ENCODE data around the gene COQ10B.
"Not testable (repeated sequence)": the region's sequence is repeated elsewhere in the genome, so short reads cannot be mapped to it uniquely, and the experiment has no call there.

Gene COQ10B

DNA sequence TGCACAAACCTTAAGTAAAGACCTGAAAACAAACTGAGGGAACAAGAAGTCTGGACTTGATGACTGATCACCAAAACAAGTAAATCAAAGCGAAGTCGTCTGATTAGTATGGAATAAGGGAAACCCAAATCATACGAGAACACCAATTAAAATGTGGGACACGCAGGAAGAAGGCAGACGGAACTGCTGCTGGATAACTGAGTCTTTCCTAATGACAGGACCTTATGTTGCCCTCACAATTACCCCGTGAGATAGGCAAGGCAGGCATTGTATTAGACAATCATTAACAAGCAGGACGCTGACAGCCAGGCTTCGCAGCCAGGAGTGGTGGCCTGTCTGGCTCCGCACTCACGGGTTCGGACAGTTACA lies 614 bp upstream of the COQ10B start:
- DNase-seq (ENCODE audit: low spot score): no peak

DNA sequence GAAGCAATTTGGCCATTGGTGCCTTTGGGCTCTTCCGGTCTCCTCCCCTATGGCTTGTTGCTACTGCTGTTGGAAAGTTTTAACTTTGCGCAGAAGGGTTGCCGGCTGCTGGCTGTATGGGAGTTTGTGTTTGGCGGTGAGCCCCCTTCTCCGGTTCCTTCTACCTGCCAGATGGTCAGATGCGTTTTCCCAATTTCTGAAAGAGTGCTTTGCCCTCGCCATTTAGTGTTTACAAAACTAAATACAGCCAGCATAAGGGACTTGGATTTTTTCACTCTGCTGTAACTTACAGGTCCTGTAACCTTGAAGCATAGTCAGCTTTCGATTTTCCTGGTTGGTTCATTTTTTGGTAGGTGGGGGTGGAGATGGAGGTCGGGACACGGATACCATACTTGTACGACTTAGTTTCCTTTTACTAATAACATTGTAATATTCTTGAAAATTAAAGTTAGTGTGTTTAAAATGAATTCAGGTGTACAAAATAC lies 604 bp downstream of the COQ10B start:
- DNase-seq (ENCODE audit: low spot score): peak; percentile 28

DNA sequence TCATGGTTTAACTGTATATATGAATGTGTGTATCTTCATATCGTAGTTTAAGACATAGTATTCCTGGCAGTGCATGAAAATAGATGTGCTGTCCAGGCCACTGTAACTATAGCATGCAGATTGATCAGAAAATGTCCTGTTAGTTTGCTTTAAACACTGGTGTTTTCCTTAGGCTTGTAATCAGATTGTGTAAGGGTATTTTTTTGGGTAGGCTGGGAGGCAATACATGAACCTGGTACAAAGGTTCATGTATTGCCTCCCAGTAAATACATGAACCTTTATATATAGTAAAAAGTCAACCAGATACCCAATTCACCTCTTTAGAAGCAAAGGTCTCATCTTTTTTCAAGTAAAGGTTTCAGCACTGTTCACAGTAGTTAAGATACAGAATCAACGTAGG lies 1.6 kb downstream of the COQ10B start:
- DNase-seq (ENCODE audit: low spot score): no peak

DNA sequence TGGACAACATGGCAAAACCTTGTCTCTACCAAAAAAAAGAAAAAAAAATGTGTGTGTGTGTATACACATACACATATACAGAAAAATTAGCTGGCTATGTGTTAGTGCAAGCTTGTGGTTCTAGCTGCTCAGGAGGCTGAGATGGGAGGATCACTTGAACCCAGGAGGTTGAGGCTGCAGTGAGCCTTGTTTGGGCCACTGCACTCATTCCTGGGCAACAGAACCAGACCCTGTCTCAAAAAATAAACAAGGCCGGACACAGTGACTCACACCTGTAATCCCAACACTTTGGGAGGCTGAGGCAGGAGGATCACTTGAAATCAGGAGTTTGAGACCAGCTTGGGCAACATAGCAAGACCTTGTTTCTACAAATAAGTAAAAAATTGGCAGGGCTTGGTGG lies 2.1 kb downstream of the COQ10B start:
- DNase-seq (ENCODE audit: low spot score): no peak

DNA sequence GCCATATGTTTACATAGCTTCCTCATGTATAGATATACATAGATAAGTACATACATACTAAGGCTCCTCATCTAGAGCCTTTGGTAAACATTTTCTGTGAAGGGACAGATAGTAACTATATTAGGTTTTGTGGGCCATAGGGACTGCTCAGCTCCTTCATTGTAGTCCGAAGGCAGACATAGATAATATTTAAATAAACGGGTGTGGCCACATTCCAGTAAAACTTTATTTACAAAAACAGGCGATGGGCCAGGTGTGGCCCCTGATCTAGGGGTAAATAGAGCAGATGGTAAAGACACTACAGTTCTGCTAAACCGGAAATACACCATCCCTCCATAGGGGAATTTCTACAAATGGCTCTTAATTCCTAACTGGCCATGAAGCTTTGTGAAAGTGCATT lies 7.3 kb downstream of the COQ10B start:
- no peak for DNase-seq (ENCODE audit: low spot score)

- no peak for DNase-seq (ENCODE audit: low spot score)
These were observed 7.7 kb downstream of the COQ10B start for GRCh38 chr2:197461057-197461456.

DNA sequence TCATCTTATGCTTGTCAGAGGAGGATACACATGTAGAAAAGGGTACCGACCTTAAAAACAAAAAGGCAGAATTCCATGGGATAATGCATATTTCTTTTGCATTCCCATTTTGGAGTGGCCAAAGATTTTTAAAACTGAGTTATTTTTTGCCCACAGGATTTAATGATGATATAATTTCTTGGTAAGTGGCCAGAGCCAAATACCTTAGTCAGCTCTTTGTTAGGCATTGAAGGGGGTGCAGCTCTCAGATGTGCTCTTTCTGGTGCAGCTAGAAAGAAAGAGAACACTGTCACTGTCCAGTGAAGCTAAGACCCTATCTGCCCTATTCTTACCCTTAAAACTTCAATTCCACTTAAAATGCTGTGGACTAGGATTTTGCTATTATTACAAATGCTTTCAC lies 10.8 kb downstream of the COQ10B start:
- no peak for DNase-seq (ENCODE audit: low spot score)

DNA sequence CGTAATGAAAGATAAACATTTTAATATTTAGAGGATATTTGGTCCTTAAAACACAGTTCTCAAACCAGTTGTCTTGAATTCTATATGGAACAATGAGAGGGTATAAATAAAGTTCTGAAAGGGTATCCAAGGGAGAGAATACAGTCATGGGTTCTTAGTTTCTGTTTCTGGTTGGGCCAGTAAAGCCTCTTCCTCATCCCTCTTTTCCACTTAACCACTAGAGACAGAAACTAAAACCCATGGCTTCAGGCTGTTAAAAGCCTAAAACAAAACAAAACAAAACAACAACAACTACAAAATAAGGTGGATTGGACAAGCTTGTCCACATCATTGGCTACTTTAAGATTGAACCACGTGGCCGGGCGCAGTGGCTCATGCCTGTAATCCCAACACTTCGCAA lies 18.8 kb downstream of the COQ10B start:
- no peak for DNase-seq (ENCODE audit: low spot score)

DNA sequence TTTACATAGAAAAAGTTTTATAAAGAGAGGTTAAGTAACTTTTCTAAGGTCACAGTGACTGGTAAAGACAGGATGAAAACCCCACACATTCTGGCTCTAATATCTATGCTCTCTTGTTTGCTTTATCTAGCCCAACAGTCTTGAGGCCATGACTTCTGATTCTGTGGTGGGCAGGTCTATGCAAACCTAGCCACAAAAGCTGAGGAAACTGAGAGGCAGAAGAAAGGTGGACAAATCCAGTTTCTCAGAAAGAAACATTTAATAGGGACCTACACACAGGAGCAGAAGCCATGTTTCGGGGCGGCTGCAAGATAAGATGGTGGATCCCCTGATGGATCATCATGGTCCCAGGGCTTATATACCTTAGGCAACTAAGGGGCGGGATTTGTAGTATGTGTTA lies 24.4 kb downstream of the COQ10B start:
- DNase-seq (ENCODE audit: low spot score): no peak

- DNase-seq (ENCODE audit: low spot score): no peak
These were observed 27.0 kb downstream of the COQ10B start for GRCh38 chr2:197480165-197481036.

DNA sequence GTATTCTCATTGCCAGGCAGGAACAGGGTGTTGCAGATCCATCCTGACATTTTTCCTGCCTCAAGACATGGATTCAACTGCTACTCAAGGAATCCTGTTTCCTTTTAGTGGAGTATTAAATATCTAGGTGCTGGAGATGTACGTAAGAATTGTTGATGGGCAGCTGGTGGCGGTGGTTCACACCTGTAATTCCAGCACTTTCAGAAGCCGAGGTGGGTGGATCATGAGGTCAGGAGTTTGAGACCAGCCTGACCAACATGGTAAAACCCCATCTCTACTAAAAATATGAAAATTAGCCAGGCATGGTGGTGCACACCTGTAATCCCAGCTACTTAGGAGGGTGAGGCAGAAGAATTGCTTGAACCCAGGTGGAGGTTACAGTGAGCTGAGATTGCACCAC lies 30.9 kb downstream of the COQ10B start:
- DNase-seq (ENCODE audit: low spot score): not testable (repeated sequence)

GRCh38 chr2:197486175-197486574 lies 32.8 kb downstream of the COQ10B start:
- no peak for DNase-seq (ENCODE audit: low spot score)

DNA sequence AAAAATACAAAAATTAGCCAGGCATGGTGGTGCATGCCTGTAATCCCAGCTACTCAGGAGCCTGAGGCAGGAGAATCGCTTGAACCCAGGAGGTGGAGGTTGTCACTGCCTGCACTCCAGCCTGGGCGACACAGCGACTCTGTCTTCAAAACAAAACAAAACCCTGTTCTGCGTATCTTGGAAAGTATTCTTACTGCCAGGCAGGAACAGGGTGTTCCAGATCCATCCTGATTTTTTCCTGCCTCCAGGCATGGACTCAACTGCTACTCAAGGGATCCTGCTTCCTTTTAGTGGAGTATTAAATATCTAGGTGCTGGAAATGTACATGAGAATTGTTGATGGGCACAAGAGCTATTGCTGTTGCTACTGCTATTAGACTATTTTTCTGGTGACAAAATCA lies 34.0 kb downstream of the COQ10B start:
- DNase-seq (ENCODE audit: low spot score): no peak

- DNase-seq (ENCODE audit: low spot score): no peak
These were observed 42.2 kb downstream of the COQ10B start for GRCh38 chr2:197495433-197496134.

DNA sequence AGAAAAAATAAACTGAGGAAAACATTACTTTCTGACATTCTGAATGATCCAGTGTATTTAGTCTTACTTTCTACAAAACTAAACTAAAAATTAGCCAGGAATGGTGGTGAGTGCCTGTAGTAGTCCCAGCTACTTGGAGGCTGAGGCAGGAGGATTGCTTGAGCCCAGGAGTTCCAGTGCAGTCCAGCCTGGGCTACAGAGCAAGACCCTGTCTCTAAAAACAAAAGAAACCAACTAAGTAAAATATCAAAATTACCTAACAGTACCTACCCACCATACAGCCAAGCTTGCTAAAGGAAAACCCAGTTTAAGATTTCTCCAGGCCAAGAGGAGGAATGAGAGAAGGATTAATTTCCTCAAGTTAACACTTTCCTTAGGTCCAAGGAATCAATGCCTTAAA lies 43.3 kb downstream of the COQ10B start:
- DNase-seq (ENCODE audit: low spot score): no peak

GRCh38 chr2:197497326-197497725 lies 44.0 kb downstream of the COQ10B start:
- DNase-seq (ENCODE audit: low spot score): no peak

- no peak for DNase-seq (ENCODE audit: low spot score)
These were observed 45.0 kb downstream of the COQ10B start for GRCh38 chr2:197498235-197498936.

GRCh38 chr2:197498937-197499593 lies 45.7 kb downstream of the COQ10B start:
- DNase-seq (ENCODE audit: low spot score): peak; percentile 32

DNA sequence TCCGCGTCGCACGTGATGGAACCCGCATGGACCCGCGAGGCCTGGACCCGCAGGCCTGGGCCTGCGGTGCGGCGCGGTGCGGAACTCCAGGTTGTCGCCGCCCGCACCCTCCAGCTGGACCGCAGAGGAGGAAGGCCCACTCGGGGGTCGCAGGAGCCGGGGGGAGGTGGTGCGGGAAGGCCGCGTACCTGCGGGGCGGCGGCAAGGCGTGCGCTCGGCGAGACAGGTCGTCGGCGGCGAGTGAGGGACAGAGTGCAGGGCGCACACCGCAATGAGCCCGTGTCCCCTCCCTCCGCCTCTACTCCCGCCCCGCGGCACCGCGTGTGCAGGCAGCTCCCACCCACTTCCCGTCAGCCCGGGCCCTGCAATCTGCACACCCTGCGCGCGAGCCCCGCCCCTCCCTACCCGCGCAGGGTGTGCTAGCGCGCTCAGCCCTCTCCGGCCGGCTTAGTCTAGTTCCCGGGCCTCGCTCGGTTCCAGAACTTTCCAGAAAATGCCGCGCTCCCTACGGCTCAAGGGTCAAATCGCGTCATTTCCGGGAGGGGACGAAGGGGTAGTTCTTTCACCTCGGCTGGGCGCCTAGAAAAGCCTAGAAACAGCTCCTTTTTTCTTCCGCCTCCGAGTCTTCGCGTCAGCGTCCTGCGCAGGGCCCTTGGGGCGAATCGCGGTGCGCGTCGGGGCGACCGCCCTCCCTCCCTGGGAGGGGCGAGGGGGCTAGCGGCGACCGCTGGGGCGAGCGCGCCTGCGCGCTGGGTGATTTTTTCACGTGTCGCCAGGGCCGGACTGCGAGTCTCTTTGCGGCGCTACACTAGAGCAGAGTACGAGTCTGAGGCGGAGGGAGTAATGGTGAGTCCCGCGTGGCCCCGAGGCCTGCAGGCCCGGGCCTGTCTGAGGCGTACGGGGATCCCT lies 46.5 kb downstream of the COQ10B start, which contains the start of the genes HSPD1 and HSPE1:
Gene HSPD1 (minus strand): TSS at position 247 of the 909 bp plus-strand sequence. CDS start 992 bp downstream, outside the sequence.
Gene HSPE1 (plus strand): TSS at position 786 of the 909 bp plus-strand sequence. CDS start 58 bp downstream, at position 844.
- peak; percentile 88 for DNase-seq (ENCODE audit: low spot score)

GRCh38 chr2:197500503-197501131 lies 47.3 kb downstream of the COQ10B start:
- DNase-seq (ENCODE audit: low spot score): no peak
